Keratinocyte (primary cell): ENCODE measurements around the gene ZBP1. TPM values are rescaled to one million over a fixed set of nuclear protein-coding genes. Genes with fewer than 3 reads are reported as not detected.

Experiments
- DNase-seq: peaks from one replicate; pipeline ENCODE4 v3.0.0-alpha.2; 2011; ENCODE audit warnings: low read depth, missing footprints, low spot score
- FAIRE-seq: peaks from 2 replicates; lab custom pipeline; 2011; peaks lifted over from hg19 to GRCh38; lab: Jason Lieb, UNC
- H2AFZ ChIP-seq: 2 replicates; pipeline ENCODE4 v1.6.0; 2012; ENCODE audit warnings: low read length, control low read depth, inconsistent platforms; ENCODE audit not compliant: control insufficient read depth
- H3K27ac ChIP-seq: 2 replicates; pipeline ENCODE4 v1.5.1; 2011; ENCODE audit warnings: low read length; ENCODE audit not compliant: control insufficient read depth, insufficient read depth
- H3K27me3 ChIP-seq: 3 replicates; pipeline ENCODE4 v1.6.0; 2011; ENCODE audit warnings: low read length; ENCODE audit not compliant: control insufficient read depth, insufficient read depth; ENCODE audit errors: extremely low read depth
- H3K36me3 ChIP-seq, 2 experiments: 2 replicates in 1 of 2; 3 replicates in 1 of 2; pipeline ENCODE4 v1.5.1; 2011; ENCODE audit warnings: low read length in 2 of 2, mild to moderate bottlenecking in 1 of 2; ENCODE audit not compliant: control insufficient read depth in 2 of 2, insufficient read depth in 2 of 2; ENCODE audit errors: extremely low read depth in 1 of 2
- H3K4me1 ChIP-seq: 3 replicates; pipeline ENCODE4 v1.5.1; 2011; ENCODE audit warnings: low read length; ENCODE audit not compliant: control insufficient read depth, insufficient read depth; ENCODE audit errors: extremely low read depth
- H3K4me2 ChIP-seq: 3 replicates; pipeline ENCODE4 v1.6.0; 2011; ENCODE audit warnings: low read depth, low read length; ENCODE audit not compliant: control insufficient read depth, insufficient read depth; ENCODE audit errors: extremely low read depth
- H3K4me3 ChIP-seq, 3 experiments: fragments of 200-600 bp in 1 of 3; sonication (generic) in 1 of 3; 2 replicates in 2 of 3; 3 replicates in 1 of 3; pipeline ENCODE4 v1.5.1; 2011 to 2016; ENCODE audit warnings: low read length in 3 of 3, mild to moderate bottlenecking in 3 of 3, control low read depth in 2 of 3, inconsistent platforms in 1 of 3, low read depth in 1 of 3, mixed read lengths in 1 of 3, mixed run types in 1 of 3, moderate library complexity in 1 of 3; ENCODE audit not compliant: control insufficient read depth in 2 of 3, insufficient read depth in 2 of 3; ENCODE audit errors: extremely low read depth in 1 of 3
- H3K79me2 ChIP-seq: 2 replicates; pipeline ENCODE4 v1.6.0; 2012; ENCODE audit warnings: low read length; ENCODE audit not compliant: control insufficient read depth, insufficient read depth
- H3K9ac ChIP-seq: 3 replicates; pipeline ENCODE4 v1.6.0; 2011; ENCODE audit warnings: low read length; ENCODE audit not compliant: control insufficient read depth, insufficient read depth; ENCODE audit errors: extremely low read depth
- H3K9me1 ChIP-seq: 3 replicates; pipeline ENCODE4 v1.6.0; 2011; ENCODE audit warnings: low read length; ENCODE audit not compliant: control insufficient read depth, insufficient read depth; ENCODE audit errors: extremely low read depth
- H3K9me3 ChIP-seq: 2 replicates; pipeline ENCODE4 v1.5.1; 2012; ENCODE audit warnings: low read depth, low read length; ENCODE audit not compliant: control insufficient read depth
- H4K20me1 ChIP-seq: 3 replicates; pipeline ENCODE4 v1.6.0; 2011; ENCODE audit warnings: low read length; ENCODE audit not compliant: control insufficient read depth, insufficient read depth; ENCODE audit errors: extremely low read depth
- CTCF ChIP-seq, 3 experiments: IDR thresholded peaks in 1 of 3; conservative IDR thresholded peaks in 1 of 3; optimal IDR thresholded peaks in 1 of 3; 2 replicates in 2 of 3; 3 replicates in 1 of 3; pipeline versions ENCODE3 to v1.5.1; 2011; ENCODE audit warnings: low read length in 3 of 3, mild to moderate bottlenecking in 3 of 3, moderate library complexity in 2 of 3, control low read depth in 1 of 3, inconsistent platforms in 1 of 3; ENCODE audit not compliant: insufficient read depth in 2 of 3; ENCODE audit errors: extremely low read depth in 1 of 3
- EZH2 ChIP-seq: IDR thresholded peaks from one replicate; pipeline ENCODE4 v1.6.1; 2012; ENCODE audit warnings: inconsistent platforms, mild to moderate bottlenecking, low read length, moderate library complexity
- dilution Hi-C: fragments of 300-500 bp; cut with MboI; formaldehyde crosslinking; loops from one replicate; pipeline ENCODE4 v1.7.0; 2020; ENCODE audit warnings: low sequenced_read_pairs; ENCODE audit not compliant: extremely low pct_ligation_motif_present
- polyA plus RNA-seq, 5 experiments: library from polyadenylated mRNA; depleted of rRNA in 3 of 5; stranded (reverse) in 3 of 5; stranded (forward) in 1 of 5; unstranded in 1 of 5; fragments of >200 nt; gene quantifications; 1 replicate in 1 of 5; 2 replicates in 3 of 5; 3 replicates in 1 of 5; pipeline versions ENCODE4 v1.2.1 to v1.2.3, GENCODE V29; 2011 to 2012; ENCODE audit warnings: missing spikeins in 2 of 5, low read depth in 1 of 5, low replicate concordance in 1 of 5

Gene ZBP1
- polyA plus RNA-seq, 1 donor (not counting 4 experiments of a cell fraction or from before 2014, with no cell fraction given), result 0.08 TPM

- Histone ChIP-seq H3K9ac (no peak overlapping the region), H3K4me3 (no peak overlapping the region), H3K79me2 (no peaks in the 10 kb centered on the region), H3K4me2 (no peak overlapping the region), H3K27me3 (peaks cover 31% of the 10 kb centered on the region), H3K4me1 (no peaks in the 10 kb centered on the region), H3K9me3 (no peaks in the 10 kb centered on the region), H4K20me1 (no peaks in the 10 kb centered on the region), H2AFZ (no peak overlapping the region), H3K36me3 (no peaks in the 10 kb centered on the region), H3K9me1 (no peaks in the 10 kb centered on the region), H3K27ac (no peak overlapping the region)
- TF ChIP-seq EZH2, result no peak
- TF ChIP-seq CTCF (optimal IDR thresholded peaks at IDR 0.05 in 1 of 3, IDR thresholded peaks at IDR 0.05 in 1 of 3, conservative IDR thresholded peaks at IDR 0.05 in 1 of 3; ENCODE audit: extremely low read depth in 1 of 3, insufficient read depth in 2 of 3, low read length in 3 of 3), result peak; percentile 59 to 91 (median 62)
- dilution Hi-C loops, result no loop called here
- FAIRE-seq (no peak), DNase-seq (no peak)
Measured at GRCh38 chr20:57594092-57594951, 25.9 kb downstream of the ZBP1 start.

GRCh38 chr20:57593134-57593886 is 26.9 kb downstream of the ZBP1 start:
- Histone ChIP-seq H3K4me3 (no peak overlapping the region), H3K27me3 (peaks cover 31% of the 10 kb centered on the region), H3K79me2 (no peaks in the 10 kb centered on the region), H3K4me2 (no peak overlapping the region), H3K36me3 (no peaks in the 10 kb centered on the region), H4K20me1 (no peaks in the 10 kb centered on the region), H3K9me1 (no peaks in the 10 kb centered on the region), H3K9ac (no peak overlapping the region), H3K27ac (no peak overlapping the region), H2AFZ (no peak overlapping the region), H3K9me3 (no peaks in the 10 kb centered on the region), H3K4me1 (no peaks in the 10 kb centered on the region)
- no peak for FAIRE-seq
- dilution Hi-C loops, result no loop called here
- DNase-seq, result no peak
- TF ChIP-seq EZH2, result no peak
- no peak for TF ChIP-seq CTCF (optimal IDR thresholded peaks at IDR 0.05 in 1 of 3, IDR thresholded peaks at IDR 0.05 in 1 of 3, conservative IDR thresholded peaks at IDR 0.05 in 1 of 3; ENCODE audit: extremely low read depth in 1 of 3, insufficient read depth in 2 of 3, low read length in 3 of 3)
